H9 (cell line): ENCODE data around the gene MIOS. TPM values are rescaled to one million over a fixed set of nuclear protein-coding genes. Genes with fewer than 3 reads are reported as not detected.

Experiments used
- DNase-seq: peaks from one replicate; pipeline ENCODE4 v3.0.0-alpha.2; 2017
- H2AFZ ChIP-seq: one replicate; pipeline ENCODE4 v1.6.1; 2013; ENCODE audit warnings: mild to moderate bottlenecking, low read length, control low read depth, moderate library complexity
- H2AK5ac ChIP-seq: 2 replicates; pipeline ENCODE4 v1.6.1; 2013; ENCODE audit warnings: low read length, control low read depth, mixed read lengths; ENCODE audit not compliant: insufficient read length
- H2BK120ac ChIP-seq: one replicate; pipeline ENCODE4 v1.6.1; 2013; ENCODE audit warnings: low read depth, mild to moderate bottlenecking, low read length, control low read depth, inconsistent platforms; ENCODE audit not compliant: poor library complexity, severe bottlenecking
- H2BK12ac ChIP-seq: 2 replicates; pipeline ENCODE4 v1.6.1; 2013; ENCODE audit warnings: low read length, control low read depth, mixed read lengths, low read depth; ENCODE audit not compliant: insufficient read length
- H2BK15ac ChIP-seq: 2 replicates; pipeline ENCODE4 v1.6.1; 2013; ENCODE audit warnings: low read depth, low read length, control low read depth
- H2BK20ac ChIP-seq: one replicate; pipeline ENCODE4 v1.6.1; 2013; ENCODE audit warnings: low read depth, mild to moderate bottlenecking, low read length, control low read depth, inconsistent platforms; ENCODE audit not compliant: poor library complexity, severe bottlenecking
- H2BK5ac ChIP-seq: 2 replicates; pipeline ENCODE4 v1.6.1; 2013; ENCODE audit warnings: low read length, control low read depth, mixed read lengths; ENCODE audit not compliant: insufficient read length
- H3K14ac ChIP-seq: 2 replicates; pipeline ENCODE4 v1.6.1; 2013; ENCODE audit warnings: low read length, control low read depth; ENCODE audit not compliant: insufficient read depth
- H3K18ac ChIP-seq: 2 replicates; pipeline ENCODE4 v1.6.1; 2013; ENCODE audit warnings: low read depth, mild to moderate bottlenecking, mixed read lengths, low read length, control low read depth; ENCODE audit not compliant: insufficient read length
- H3K23ac ChIP-seq: 2 replicates; pipeline ENCODE4 v1.6.1; 2013; ENCODE audit warnings: low read length, control low read depth, mixed read lengths, low read depth; ENCODE audit not compliant: insufficient read length
- H3K23me2 ChIP-seq: 2 replicates; pipeline ENCODE4 v1.6.1; 2013; ENCODE audit warnings: low read depth, mild to moderate bottlenecking, mixed read lengths, low read length, control low read depth; ENCODE audit not compliant: insufficient read length, poor library complexity, severe bottlenecking
- H3K27ac ChIP-seq: 2 replicates; pipeline ENCODE4 v1.5.1; 2013; ENCODE audit warnings: low read length, control low read depth, mixed read lengths, low read depth; ENCODE audit not compliant: insufficient read length
- H3K27me3 ChIP-seq: 2 replicates; pipeline ENCODE4 v1.6.1; 2013; ENCODE audit warnings: low read length, control low read depth, inconsistent platforms; ENCODE audit not compliant: insufficient read depth
- H3K4ac ChIP-seq: 2 replicates; pipeline ENCODE4 v1.6.1; 2013; ENCODE audit warnings: low read depth, mild to moderate bottlenecking, control low read depth, inconsistent platforms, low read length, moderate library complexity
- H3K4me1 ChIP-seq: 2 replicates; pipeline ENCODE4 v1.6.1; 2013; ENCODE audit warnings: low read length, control low read depth, inconsistent platforms; ENCODE audit not compliant: insufficient read depth
- H3K4me2 ChIP-seq: 2 replicates; pipeline ENCODE4 v1.6.1; 2013; ENCODE audit warnings: low read length, control low read depth, mixed read lengths; ENCODE audit not compliant: insufficient read length, insufficient read depth
- H3K56ac ChIP-seq: 2 replicates; pipeline ENCODE4 v1.6.1; 2013; ENCODE audit warnings: low read depth, mild to moderate bottlenecking, mixed read lengths, low read length, control low read depth; ENCODE audit not compliant: insufficient read length
- H3K79me1 ChIP-seq: 2 replicates; pipeline ENCODE4 v1.6.1; 2013; ENCODE audit warnings: low read depth, mild to moderate bottlenecking, moderate library complexity, low read length, control low read depth, inconsistent platforms; ENCODE audit not compliant: insufficient read depth, poor library complexity, severe bottlenecking
- H3K79me2 ChIP-seq: 2 replicates; pipeline ENCODE4 v1.6.1; 2013; ENCODE audit warnings: low read length, control low read depth, inconsistent platforms; ENCODE audit not compliant: insufficient read depth
- H3K9ac ChIP-seq: 2 replicates; pipeline ENCODE4 v1.6.1; 2013; ENCODE audit warnings: low read length, control low read depth, mixed read lengths; ENCODE audit not compliant: insufficient read length; ENCODE audit errors: extremely low read depth
- H3K9me3 ChIP-seq: one replicate; pipeline ENCODE4 v1.6.1; 2013; ENCODE audit warnings: low read depth, low read length, inconsistent platforms; ENCODE audit not compliant: control insufficient read depth
- H3T11ph ChIP-seq: one replicate; pipeline ENCODE4 v1.6.1; 2013; ENCODE audit warnings: mild to moderate bottlenecking, low read length, control low read depth, inconsistent platforms
- H4K20me1 ChIP-seq: one replicate; pipeline ENCODE4 v1.6.1; 2013; ENCODE audit not compliant: control insufficient read depth, insufficient read length, insufficient read depth
- H4K5ac ChIP-seq: 2 replicates; pipeline ENCODE4 v1.6.1; 2013; ENCODE audit warnings: low read depth, mild to moderate bottlenecking, mixed read lengths, low read length, control low read depth; ENCODE audit not compliant: insufficient read length
- H4K8ac ChIP-seq: replicated peaks from 2 replicates; pipeline ENCODE4 v1.6.1; 2013; ENCODE audit warnings: low read length, control low read depth, mixed read lengths, low read depth; ENCODE audit not compliant: insufficient read length
- H4K91ac ChIP-seq: 2 replicates; pipeline ENCODE4 v1.6.1; 2013; ENCODE audit warnings: low read depth, mild to moderate bottlenecking, moderate library complexity, mixed read lengths, low read length, control low read depth; ENCODE audit not compliant: insufficient read length
- H3K27ac Mint-ChIP-seq, 3 experiments: 2 replicates in 2 of 3; 3 replicates in 1 of 3; pipeline ENCODE4 v1.8.0; 2020 to 2021; ENCODE audit warnings: mixed read lengths in 3 of 3, mild to moderate bottlenecking in 1 of 3, moderate library complexity in 1 of 3
- H3K27me3 Mint-ChIP-seq: 2 replicates; pipeline ENCODE4 v1.8.0; 2021; ENCODE audit warnings: low read depth, mild to moderate bottlenecking, moderate library complexity, mixed read lengths
- H3K36me3 Mint-ChIP-seq, 3 experiments: 2 replicates in 2 of 3; 3 replicates in 1 of 3; pipeline ENCODE4 v1.8.0; 2020 to 2021; ENCODE audit warnings: low read depth in 3 of 3, mixed read lengths in 3 of 3; ENCODE audit not compliant: insufficient read depth in 1 of 3
- H3K4me1 Mint-ChIP-seq, 2 experiments: 2 replicates each; pipeline ENCODE4 v1.8.0; 2020; ENCODE audit warnings: mixed read lengths in 2 of 2
- H3K4me3 Mint-ChIP-seq, 2 experiments: 2 replicates in 1 of 2; 3 replicates in 1 of 2; pipeline ENCODE4 v1.8.0; 2020 to 2021; ENCODE audit warnings: mild to moderate bottlenecking in 2 of 2, mixed read lengths in 2 of 2, moderate library complexity in 1 of 2
- H3K9me3 Mint-ChIP-seq, 2 experiments: 2 replicates in 1 of 2; 3 replicates in 1 of 2; pipeline ENCODE4 v1.8.0; 2020; ENCODE audit warnings: mild to moderate bottlenecking in 2 of 2, mixed read lengths in 2 of 2, moderate library complexity in 1 of 2
- WGBS: extraction: QIAGEN DNeasy Blood & Tissue Kit; methylation state at CpG from one replicate; pipeline ENCODE4 v1.1.7; 2013; ENCODE audit warnings: missing lambda C conversion rate, low lambda C conversion rate, mixed read lengths; ENCODE audit not compliant: insufficient read length; ENCODE audit errors: extremely low coverage; 5-methylcytosine and 5-hydroxymethylcytosine counted together
- total RNA-seq: library from RNA; stranded (reverse); gene quantifications from 2 replicates; pipeline ENCODE4 v1.2.1, GENCODE V29; 2021
- TF ChIP-seq, protein P1 (sequence below): fragments of 200-600 bp; sonication (generic); conservative IDR thresholded peaks from 3 replicates; pipeline ENCODE4 v1.8.0; 2021; ENCODE audit warnings: antibody characterized with exemption, mild to moderate bottlenecking

Gene MIOS
- total RNA-seq, 1 experiment from 2014 or later = 46.4 TPM

DNA sequence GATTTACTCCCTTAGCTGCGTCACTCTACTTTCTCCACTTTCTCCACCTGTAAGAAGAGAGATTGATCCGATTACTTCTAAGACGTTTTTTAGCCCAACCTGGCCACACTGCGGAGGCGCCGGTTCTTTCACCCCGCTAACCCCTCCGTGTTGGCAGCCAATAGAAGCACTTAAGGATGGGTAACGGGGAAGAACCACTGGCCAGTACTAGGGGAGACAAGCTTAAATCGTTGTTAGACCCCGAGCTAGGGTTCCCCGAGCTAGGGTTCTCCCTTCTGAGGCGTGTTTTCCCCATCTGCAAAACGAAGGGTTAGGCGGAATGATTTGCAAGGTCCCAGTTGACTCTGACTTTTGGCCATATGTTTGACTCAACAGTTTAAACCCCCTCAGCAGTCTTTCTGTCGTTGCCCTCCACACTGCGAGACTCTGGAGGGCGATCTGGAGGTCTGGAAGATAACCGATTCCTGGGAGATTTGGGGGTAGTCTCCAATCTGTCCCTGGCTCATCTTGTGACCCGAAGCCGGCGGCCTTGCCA is 74.5 kb downstream of the MIOS start:
- Histone ChIP-seq H3K79me2 (no peaks in the 10 kb centered on the region; the same call in 1 of the 2 replicates), H3T11ph (no peak overlapping the region), H2AK5ac (no peak overlapping the region), H3K4ac (no peak overlapping the region), H2BK5ac (no peak overlapping the region), H2BK20ac (no peak overlapping the region), H3K4me2 (peak overlapping the region; percentile 66), H3K23ac (no peak overlapping the region), H2BK12ac (no peak overlapping the region), H3K56ac (no peak overlapping the region), H3K4me1 (peaks cover 2% of the 10 kb centered on the region; the same call in 1 of the 2 replicates), H3K14ac (0 out of 2 replicates have a peak overlapping the region, but pooled peaks have one; percentile 32), H3K9me3 (no peaks in the 10 kb centered on the region), H3K27me3 (no peaks in the 10 kb centered on the region), H3K9ac (peak overlapping the region; percentile 88), H2AFZ (no peak overlapping the region), H3K23me2 (peaks cover 13% of the 10 kb centered on the region), H4K20me1 (no peaks in the 10 kb centered on the region), H3K18ac (no peak overlapping the region), H4K8ac (no peak overlapping the region), H2BK15ac (no peak overlapping the region), H4K5ac (no peak overlapping the region), H3K27ac (peak overlapping the region; percentile 22), H3K79me1 (peaks cover 3% of the 10 kb centered on the region), H2BK120ac (no peak overlapping the region), H4K91ac (no peak overlapping the region)
- Mint-ChIP-seq H3K9me3 (peaks cover 0 to 3% of the 10 kb centered on the region in 2 experiments; a peak in 2 of 5 replicates), H3K36me3 (peaks cover 8 to 23% (median 16%) of the 10 kb centered on the region in 3 experiments), H3K4me3 (peak overlapping the region; percentile 96 to 99), H3K27ac (peak overlapping the region; percentile 99), H3K4me1 (peaks cover 20 to 27% of the 10 kb centered on the region in 2 experiments), H3K27me3 (no peaks in the 10 kb centered on the region)
- no CpG with 5 or more reads among the region's 22 CpGs for WGBS
- DNase-seq = peak; percentile 34
- TF ChIP-seq, protein P1, sequence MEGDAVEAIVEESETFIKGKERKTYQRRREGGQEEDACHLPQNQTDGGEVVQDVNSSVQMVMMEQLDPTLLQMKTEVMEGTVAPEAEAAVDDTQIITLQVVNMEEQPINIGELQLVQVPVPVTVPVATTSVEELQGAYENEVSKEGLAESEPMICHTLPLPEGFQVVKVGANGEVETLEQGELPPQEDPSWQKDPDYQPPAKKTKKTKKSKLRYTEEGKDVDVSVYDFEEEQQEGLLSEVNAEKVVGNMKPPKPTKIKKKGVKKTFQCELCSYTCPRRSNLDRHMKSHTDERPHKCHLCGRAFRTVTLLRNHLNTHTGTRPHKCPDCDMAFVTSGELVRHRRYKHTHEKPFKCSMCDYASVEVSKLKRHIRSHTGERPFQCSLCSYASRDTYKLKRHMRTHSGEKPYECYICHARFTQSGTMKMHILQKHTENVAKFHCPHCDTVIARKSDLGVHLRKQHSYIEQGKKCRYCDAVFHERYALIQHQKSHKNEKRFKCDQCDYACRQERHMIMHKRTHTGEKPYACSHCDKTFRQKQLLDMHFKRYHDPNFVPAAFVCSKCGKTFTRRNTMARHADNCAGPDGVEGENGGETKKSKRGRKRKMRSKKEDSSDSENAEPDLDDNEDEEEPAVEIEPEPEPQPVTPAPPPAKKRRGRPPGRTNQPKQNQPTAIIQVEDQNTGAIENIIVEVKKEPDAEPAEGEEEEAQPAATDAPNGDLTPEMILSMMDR = no peak
